H1 (cell line): ENCODE results near the gene TSPAN16. TPM values are rescaled to one million over a fixed set of nuclear protein-coding genes. Genes with fewer than 3 reads are reported as not detected.

Experiments
- ASH2L ChIP-seq: fragments of 200-600, 300-600 bp; sonication (generic); IDR thresholded peaks from one replicate; pipeline ENCODE4 v1.7.1; 2017; ENCODE audit warnings: low read length
- BACH1 ChIP-seq: IDR thresholded peaks from 2 replicates; pipeline ENCODE4 v1.6.1; 2012; ENCODE audit warnings: low read length, improper control_type of control experiment
- CEBPB ChIP-seq: IDR thresholded peaks from 2 replicates; pipeline ENCODE4 v1.6.1; 2012; ENCODE audit warnings: low read depth, low read length
- CHD1 ChIP-seq: IDR thresholded peaks from 2 replicates; pipeline ENCODE4 v1.6.1; 2012; ENCODE audit warnings: low read depth, low read length, improper control_type of control experiment
- CTBP2 ChIP-seq: IDR thresholded peaks from 2 replicates; pipeline ENCODE4 v1.7.0; 2011; ENCODE audit warnings: borderline replicate concordance, mild to moderate bottlenecking, moderate library complexity, mixed read lengths, low read length; ENCODE audit not compliant: insufficient read depth, insufficient read length
- CTCF ChIP-seq, 3 experiments: IDR thresholded peaks; 1 replicate in 2 of 3; 2 replicates in 1 of 3; pipeline versions ENCODE4 v1.5.1 to v1.6.1; 2011; ENCODE audit warnings: low read length in 3 of 3, mild to moderate bottlenecking in 3 of 3, inconsistent platforms in 2 of 3, low read depth in 1 of 3, moderate library complexity in 1 of 3; ENCODE audit not compliant: insufficient read depth in 1 of 3; ENCODE audit errors: control extremely low read depth in 1 of 3
- GTF2F1 ChIP-seq: IDR thresholded peaks from 2 replicates; pipeline ENCODE4 v1.6.1; 2012; ENCODE audit warnings: low read depth, low read length, improper control_type of control experiment, borderline replicate concordance
- HDAC2 ChIP-seq, 2 experiments: fragments of 300-600 bp in 1 of 2; sonication (generic) in 1 of 2; IDR thresholded peaks; 2 replicates each; pipeline ENCODE4 v1.6.1; 2011 to 2012; ENCODE audit warnings: low read depth in 2 of 2, low read length in 2 of 2, mild to moderate bottlenecking in 2 of 2, moderate library complexity in 2 of 2, borderline replicate concordance in 1 of 2, inconsistent platforms in 1 of 2
- NANOG ChIP-seq: IDR thresholded peaks from 2 replicates; pipeline ENCODE4 v1.6.1; 2011; ENCODE audit warnings: low read length, low read depth, mild to moderate bottlenecking, inconsistent platforms; ENCODE audit not compliant: insufficient read depth, poor library complexity, severe bottlenecking
- POLR2A ChIP-seq, 2 experiments: IDR thresholded peaks; 1 replicate in 1 of 2; 2 replicates in 1 of 2; pipeline ENCODE4 v1.6.1; 2011; ENCODE audit warnings: low read depth in 2 of 2, low read length in 2 of 2, mild to moderate bottlenecking in 2 of 2; ENCODE audit errors: control extremely low read depth in 1 of 2
- POU5F1 ChIP-seq: IDR thresholded peaks from 2 replicates; pipeline ENCODE4 v1.6.1; 2011; ENCODE audit warnings: low read depth, mild to moderate bottlenecking, low read length, moderate library complexity
- RAD21 ChIP-seq, 2 experiments: IDR thresholded peaks in 1 of 2; conservative IDR thresholded peaks in 1 of 2; 2 replicates each; pipeline ENCODE4 v1.6.1; 2011; ENCODE audit warnings: low read depth in 2 of 2, low read length in 2 of 2, improper control_type of control experiment in 1 of 2, inconsistent platforms in 1 of 2, mild to moderate bottlenecking in 1 of 2, moderate library complexity in 1 of 2
- SAP30 ChIP-seq: fragments of 300-600 bp; sonication (generic); IDR thresholded peaks from 2 replicates; pipeline ENCODE4 v1.7.1; 2012; ENCODE audit warnings: low read length, moderate library complexity, mild to moderate bottlenecking, inconsistent platforms; ENCODE audit not compliant: insufficient read depth, insufficient replicate concordance
- SRF ChIP-seq: IDR thresholded peaks from 2 replicates; pipeline ENCODE4 v1.6.1; 2011; ENCODE audit warnings: mild to moderate bottlenecking, low read depth, low read length, moderate library complexity
- TBP ChIP-seq: IDR thresholded peaks from 2 replicates; pipeline ENCODE4 v1.6.1; 2011; ENCODE audit warnings: low read depth, low read length, improper control_type of control experiment
- polyA plus RNA-seq, 7 experiments: library from polyadenylated mRNA; depleted of rRNA in 3 of 7; stranded (reverse) in 5 of 7; unstranded in 2 of 7; fragments of >200 nt in 5 of 7; fragments of 200-250 nt in 2 of 7; gene quantifications; 1 replicate in 5 of 7; 2 replicates in 1 of 7; 4 replicates in 1 of 7; pipeline versions ENCODE4 v1.2.1 to v1.2.3, GENCODE V29; 2011 to 2013; ENCODE audit warnings: missing spikeins in 2 of 7, mixed read lengths in 2 of 7
- total RNA-seq: library from RNA; stranded (reverse); fragmentation: NEBNext Ultra II Directional; extraction: Animal tissue kit (Norgen Biotek cat#: 25700); gene quantifications from 2 replicates; pipeline ENCODE4 v1.2.1, GENCODE V29; 2021

The TSPAN16 gene
- total and polyA plus RNA-seq, 2 of the 8 experiments (the other 6 are each of a cell fraction or from before 2014, with no cell fraction given) = not detected

- TF ChIP-seq HDAC2 (IDR thresholded peaks at IDR 0.05; ENCODE audit: borderline replicate concordance in 1 of 2, low read depth in 2 of 2, low read length in 2 of 2) = no peak
- TF ChIP-seq POLR2A (IDR thresholded peaks at IDR 0.05; ENCODE audit: control extremely low read depth in 1 of 2, low read depth in 2 of 2, low read length in 2 of 2) = peak in 1 of 2 experiments; percentile 60; a peak in 2 of 3 replicates
- no peak for TF ChIP-seq CEBPB
- TF ChIP-seq SRF = no peak
- TF ChIP-seq GTF2F1 = no peak
- TF ChIP-seq BACH1 = no peak
- no peak for TF ChIP-seq ASH2L
- TF ChIP-seq RAD21 (IDR thresholded peaks at IDR 0.05 in 1 of 2, conservative IDR thresholded peaks at IDR 0.05 in 1 of 2; ENCODE audit: low read depth in 2 of 2, low read length in 2 of 2) = 0 out of 4 replicates have a peak, but pooled peaks of 1 of the 2 experiments have one; percentile 3
- TF ChIP-seq TBP = peak; percentile 56; the same call in 1 of the 2 replicates
- TF ChIP-seq NANOG = no peak
- TF ChIP-seq CTCF (IDR thresholded peaks at IDR 0.05; ENCODE audit: control extremely low read depth in 1 of 3, insufficient read depth in 1 of 3, low read depth in 1 of 3, low read length in 3 of 3) = no peak
- TF ChIP-seq SAP30 = no peak
- TF ChIP-seq CHD1 = no peak
- no peak for TF ChIP-seq CTBP2
- no peak for TF ChIP-seq POU5F1
Measured at GRCh38 chr19:11339254-11340098, 43.5 kb downstream of the TSPAN16 start, which contains the start of gene RAB3D (continued).
